AG04450 (cell line): Measurements from ENCODE around the gene ANP32E. TPM values are rescaled to one million over a fixed set of nuclear protein-coding genes. Genes with fewer than 3 reads are reported as not detected.

ENCODE experiments used
- CTCF ChIA-PET: fragments of 300-600, 350-600 bp; formaldehyde crosslinking; extraction: SDS; loops from one replicate; lab custom pipeline; 2022; ENCODE audit warnings: antibody characterized with exemption, inconsistent platforms; lab: Charles Lee
- POLR2A ChIA-PET: fragments of 350-600 bp; formaldehyde crosslinking; extraction: SDS; loops from one replicate; lab custom pipeline; 2021; ENCODE audit warnings: antibody characterized with exemption, inconsistent platforms; lab: Yijun Ruan, JAX
- DNase-seq: peaks from one replicate; pipeline ENCODE4 v3.0.0-alpha.2; 2011; ENCODE audit warnings: low read depth, low spot score
- H3K27ac ChIP-seq: one replicate; pipeline ENCODE4 v1.5.1; 2012; ENCODE audit warnings: low read depth, low read length, control low read depth
- H3K27me3 ChIP-seq: one replicate; pipeline ENCODE4 v1.6.0; 2012; ENCODE audit warnings: low read length; ENCODE audit not compliant: control insufficient read depth, insufficient read depth
- H3K4me3 ChIP-seq: 2 replicates; pipeline ENCODE4 v1.5.1; 2011; ENCODE audit warnings: mild to moderate bottlenecking, low read depth, low read length, control low read depth
- H3K9me3 ChIP-seq: 2 replicates; pipeline ENCODE4 v1.5.1; 2012; ENCODE audit warnings: low read length; ENCODE audit not compliant: control insufficient read depth, insufficient read depth
- CTCF ChIP-seq: IDR thresholded peaks from 2 replicates; pipeline ENCODE4 v1.5.1; 2011; ENCODE audit warnings: low read depth, low read length, control low read depth, inconsistent platforms
- polyA plus RNA-seq: library from polyadenylated mRNA; depleted of rRNA; stranded (reverse); fragments of >200 nt; gene quantifications from 2 replicates; pipeline ENCODE4 v1.2.3, GENCODE V29; 2011

ANP32E gene
- polyA plus RNA-seq, 1 experiment: 22.7 TPM

GRCh38 chr1:150269451-150269850 is 33.5 kb upstream of the ANP32E start:
- H3K4me3 ChIP-seq: peak overlapping the region; percentile 95
- TF ChIP-seq CTCF: no peak
- CTCF ChIA-PET: interaction anchor here (0.8 to 6.7 kb wide), 5 partner anchors 11 to 19 kb away, joined by 3 to 118 read pairs (median 3); partner anchors contain the start of genes CA14 and CIART
- H3K27me3 ChIP-seq: no peaks in the 10 kb centered on the region
- no peaks in the 10 kb centered on the region; the same call in 1 of the 2 replicates for H3K9me3 ChIP-seq
- POLR2A ChIA-PET: interaction anchor here (0.9 to 1.0 kb wide), 3 partner anchors 13 to 19 kb away, joined by 3 to 6 read pairs (median 3); partner anchors contain the start of gene CIART
- peak overlapping the region; percentile 57 for H3K27ac ChIP-seq
- no peak for DNase-seq

GRCh38 chr1:150268705-150269403 is 32.9 kb upstream of the ANP32E start, which contains the start of gene APH1A:
Gene APH1A (minus strand): TSS chr1:150269016. CDS start chr1:150268810, 206 bp downstream.
- Histone ChIP-seq H3K27ac (peak within 1 kb of the TSS; percentile 70), H3K27me3 (no peaks in the 10 kb centered on the region), H3K4me3 (peak within 1 kb of the TSS; percentile 95), H3K9me3 (no peaks in the 10 kb centered on the region; the same call in 1 of the 2 replicates)
- POLR2A ChIA-PET: interaction anchor here (0.9 to 1.0 kb wide), 3 partner anchors 13 to 19 kb away, joined by 3 to 6 read pairs (median 3); partner anchors contain the start of gene CIART
- DNase-seq: peak; percentile 91
- CTCF ChIA-PET: interaction anchor here (0.8 to 6.7 kb wide), 5 partner anchors 12 to 18 kb away, joined by 3 to 118 read pairs (median 3); partner anchors contain the start of genes CA14 and CIART
- no peak for TF ChIP-seq CTCF

- Histone ChIP-seq H3K27me3 (no peaks in the 10 kb centered on the region), H3K9me3 (no peaks in the 10 kb centered on the region; the same call in 1 of the 2 replicates), H3K4me3 (peak overlapping the region; percentile 95), H3K27ac (peak overlapping the region; percentile 70)
- CTCF ChIA-PET: interaction anchor here (1.4 to 6.7 kb wide), 2 partner anchors 11 to 18 kb away, joined by 3 to 118 read pairs; partner anchors contain the start of gene CA14
- POLR2A ChIA-PET: interaction anchor here (0.9 to 1.0 kb wide), 2 partner anchors 14 to 18 kb away, joined by 3 read pairs; partner anchors contain the start of gene CIART
- TF ChIP-seq CTCF: no peak
- DNase-seq: no peak
These were observed 32.4 kb upstream of the ANP32E start for GRCh38 chr1:150268340-150268704.

GRCh38 chr1:150267896-150268295 is 32.0 kb upstream of the ANP32E start:
- DNase-seq: no peak
- Histone ChIP-seq H3K27ac (peak overlapping the region; percentile 70), H3K4me3 (peak overlapping the region; percentile 95), H3K9me3 (no peaks in the 10 kb centered on the region; the same call in 1 of the 2 replicates), H3K27me3 (no peaks in the 10 kb centered on the region)
- CTCF ChIA-PET: interaction anchor here (6.7 kb wide), 1 partner anchor 11 kb away, joined by 118 read pairs; the partner anchor contains the start of gene CA14
- no peak for TF ChIP-seq CTCF
- POLR2A ChIA-PET: no interaction called here
